ENCODE data around the gene REX1BD.
"Not testable (repeated sequence)": the region's sequence is repeated elsewhere in the genome, so short reads cannot be mapped to it uniquely, and the experiment has no call there.

The REX1BD gene

DNA sequence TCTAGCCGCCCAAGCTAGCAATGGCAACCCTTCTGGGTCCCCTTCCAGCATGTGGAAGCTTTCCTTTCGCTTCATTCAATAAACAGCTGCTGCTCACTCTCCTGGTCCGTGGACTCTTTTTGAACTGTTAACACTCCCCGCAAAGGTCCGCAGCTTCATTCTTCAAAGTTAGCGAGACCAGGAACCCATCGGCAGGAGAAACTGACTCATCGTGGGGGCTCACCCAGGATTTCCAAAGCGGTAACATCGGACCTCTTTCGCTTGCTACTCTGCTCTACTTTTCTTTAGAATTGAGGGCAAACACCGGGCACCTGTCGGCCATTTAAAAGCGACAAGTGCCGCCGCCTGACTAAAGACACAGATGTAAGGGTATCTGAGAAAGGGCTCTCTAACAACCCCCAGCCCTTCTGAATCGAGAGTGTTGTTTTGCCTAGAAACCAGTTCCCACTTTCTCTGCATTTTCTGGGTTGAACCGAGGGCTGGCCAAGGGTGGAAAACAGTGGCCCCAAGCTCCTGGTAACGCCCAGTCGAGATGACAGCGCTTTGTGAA lies 11.2 kb upstream of the REX1BD start:
- no peak for DNase-seq (ENCODE audit: low read depth, low spot score)

DNA sequence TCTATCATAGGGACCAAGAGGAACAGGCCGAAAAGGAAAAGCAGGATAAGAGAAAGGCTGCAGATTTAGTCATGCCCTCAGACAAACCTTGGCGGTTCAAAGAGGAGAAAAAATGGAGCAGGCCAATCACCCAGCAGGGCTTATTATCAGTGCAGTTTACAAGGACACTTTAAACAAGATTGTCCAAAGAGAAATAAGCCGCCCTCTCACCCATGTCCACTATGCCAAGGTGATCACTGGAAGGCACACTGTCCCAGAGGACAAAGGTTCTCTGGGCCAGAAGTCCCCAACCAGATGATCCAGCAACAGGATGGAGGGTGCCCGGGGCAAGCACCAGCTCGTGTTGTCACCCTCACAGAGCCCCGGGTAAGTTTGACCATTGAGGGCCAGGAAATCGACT lies 8.3 kb upstream of the REX1BD start:
- no peak for DNase-seq (ENCODE audit: low read depth, low spot score)

DNA sequence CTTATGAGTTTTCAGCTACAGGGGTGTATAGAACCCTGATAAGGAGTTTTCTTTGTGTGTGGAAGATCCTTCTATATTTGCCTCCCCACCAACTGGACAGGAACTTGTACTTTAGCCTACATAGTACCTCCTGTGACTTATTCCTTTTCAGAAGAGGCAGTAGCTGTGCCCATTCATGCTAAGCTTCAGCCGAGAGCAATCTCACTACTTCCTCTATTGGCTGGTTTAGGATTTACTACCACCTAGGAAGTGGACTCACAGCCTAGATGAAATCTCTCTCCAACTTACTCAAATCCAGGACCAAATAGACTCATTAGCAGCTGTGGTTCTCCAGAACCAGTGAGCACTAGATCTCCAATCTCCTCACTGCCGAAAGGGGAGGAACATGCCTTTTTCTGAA lies 2.3 kb upstream of the REX1BD start:
- DNase-seq (ENCODE audit: low read depth, low spot score) = no peak

DNA sequence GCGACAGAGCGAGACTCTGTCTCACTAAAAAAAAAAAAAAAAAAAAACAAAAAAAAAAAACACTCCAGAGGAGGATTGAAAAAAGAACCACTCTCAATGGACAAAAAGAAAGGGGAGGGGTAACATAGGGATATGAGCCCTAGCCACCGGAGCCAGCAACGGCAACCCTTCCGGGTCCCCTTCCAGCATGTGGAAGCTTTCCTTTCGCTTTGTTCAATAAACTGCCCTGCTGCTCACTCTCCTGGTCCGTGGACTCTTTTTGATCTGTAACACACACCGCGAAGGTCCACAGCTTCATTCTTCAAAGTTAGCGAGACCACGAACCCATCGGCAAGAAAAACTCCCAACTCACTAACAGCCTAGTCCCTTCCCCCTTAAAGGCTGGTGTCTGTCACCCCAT lies 1.0 kb upstream of the REX1BD start:
- no peak for DNase-seq (ENCODE audit: low read depth, low spot score)

DNA sequence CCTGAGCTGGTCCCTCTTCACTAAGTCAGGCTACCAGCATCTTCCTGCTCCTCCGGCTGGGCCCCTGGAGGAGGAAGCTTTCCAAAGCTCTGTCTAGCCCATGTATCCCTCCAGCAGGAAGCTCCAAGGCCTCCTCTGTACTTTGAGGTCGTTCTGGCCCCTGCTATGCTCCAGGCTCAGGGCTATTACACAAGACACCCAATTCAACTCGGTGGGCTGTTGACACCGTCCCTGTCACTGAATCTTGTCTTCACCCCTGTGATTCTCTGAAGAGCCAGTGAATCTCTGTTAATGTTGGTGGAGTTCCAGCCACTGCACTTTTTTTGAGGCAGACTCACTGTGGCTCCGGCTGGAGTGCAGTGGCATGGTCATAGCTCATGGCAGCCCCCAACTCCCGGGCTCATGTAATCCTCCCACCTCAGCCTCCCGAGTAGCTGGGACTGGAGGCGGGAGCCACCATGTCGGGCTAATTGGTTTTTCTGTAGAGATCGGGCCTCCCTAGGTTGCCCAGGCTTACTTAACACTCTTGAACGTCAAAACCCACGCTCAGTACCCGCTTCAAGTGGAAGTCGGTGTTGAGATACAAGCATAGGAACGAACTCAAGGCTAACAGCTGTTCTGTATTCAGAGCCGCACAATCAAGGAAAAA lies 512 bp upstream of the REX1BD start:
- no peak for DNase-seq (ENCODE audit: low read depth, low spot score)

DNA sequence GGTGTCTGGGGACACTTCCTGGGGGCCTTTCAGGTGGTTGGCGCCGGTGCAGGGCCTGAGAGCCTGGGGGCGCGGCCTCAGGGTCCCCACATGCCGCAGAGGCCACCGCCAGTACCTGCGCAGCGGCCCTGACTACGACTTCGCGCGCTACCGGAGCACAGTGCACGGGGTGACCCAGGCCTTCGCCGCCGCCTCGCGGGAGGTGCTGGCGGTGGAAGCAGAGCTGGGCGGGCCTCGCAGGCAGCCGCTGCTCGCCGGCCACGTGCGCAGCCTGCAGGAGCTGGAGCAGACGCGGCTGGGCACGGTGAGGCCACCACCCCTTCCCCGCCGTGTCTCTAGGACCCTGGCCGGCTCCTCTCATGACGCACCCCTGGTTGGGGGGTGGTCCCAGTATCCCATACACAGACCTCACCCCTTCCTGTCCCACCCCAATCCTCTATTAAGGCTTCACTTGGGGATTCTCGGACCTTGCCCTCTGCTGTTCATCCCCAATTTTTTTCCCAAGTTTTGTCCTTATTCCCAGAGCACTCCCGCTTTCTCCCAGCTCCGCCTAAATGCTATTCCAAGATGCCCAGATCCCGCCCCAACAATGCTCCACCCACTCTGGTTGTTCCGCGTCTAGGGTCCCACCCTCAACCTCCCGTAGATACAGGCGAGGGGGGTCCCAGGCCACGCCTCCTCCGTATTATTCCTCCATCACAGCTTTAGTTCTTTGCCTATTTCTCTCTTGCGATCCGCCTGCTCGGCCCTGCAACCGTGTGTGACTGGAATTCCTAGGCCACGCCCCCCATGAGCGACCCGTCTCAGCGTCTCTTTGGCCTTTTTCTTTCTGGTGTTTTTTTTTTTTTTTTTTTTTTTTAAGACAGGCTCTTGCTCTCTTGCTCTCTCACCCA lies 1.0 kb downstream of the REX1BD start:
- peak; percentile 92 for DNase-seq (ENCODE audit: low read depth, low spot score)

DNA sequence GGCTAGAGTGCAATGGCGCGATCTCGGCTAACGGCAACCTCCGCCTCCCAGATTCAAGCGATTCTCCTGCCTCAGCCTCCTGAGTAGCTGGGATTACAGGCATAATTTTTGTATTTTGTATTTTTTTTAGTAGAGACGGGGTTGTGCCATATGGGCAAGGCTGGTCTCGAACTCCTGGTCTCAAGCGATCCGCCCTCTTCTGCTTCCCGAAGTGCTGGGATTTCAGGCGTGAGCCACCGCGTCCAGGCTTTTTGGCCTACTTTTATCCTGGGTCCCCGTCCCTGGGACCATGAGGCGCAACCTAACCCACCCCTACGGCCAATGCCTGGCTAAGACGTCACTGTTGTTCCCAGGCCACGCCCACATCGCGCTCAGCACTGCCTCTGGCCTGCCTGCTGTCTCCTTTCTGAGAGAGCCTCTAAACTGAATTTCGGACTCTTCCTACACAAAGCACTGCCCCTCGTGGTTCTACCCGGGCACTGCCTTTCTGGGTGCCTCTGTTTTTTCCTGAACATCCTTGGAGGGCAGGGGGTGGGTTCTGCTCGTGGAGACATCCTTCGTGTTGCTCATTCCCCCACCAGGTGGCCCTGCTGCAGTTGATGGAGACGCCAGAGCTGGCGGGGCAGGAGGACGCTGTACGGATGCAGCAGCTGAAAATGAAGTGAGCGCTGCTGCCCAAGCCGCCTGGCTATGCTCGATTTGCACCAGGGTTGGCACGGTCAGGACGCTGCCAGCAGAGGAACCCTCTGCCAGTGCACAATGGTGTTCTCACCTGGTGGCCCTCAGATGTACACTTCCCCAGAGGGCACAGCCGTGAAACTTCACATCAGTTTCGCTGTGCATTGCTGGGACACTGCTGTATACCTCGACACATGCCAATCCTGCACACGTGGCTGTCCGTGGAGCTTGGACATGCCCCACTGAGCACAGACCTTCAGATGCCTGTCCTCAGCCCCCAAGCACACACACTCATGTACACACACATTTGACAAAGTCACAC lies 2.0 kb downstream of the REX1BD start:
- peak; percentile 99 for DNase-seq (ENCODE audit: low read depth, low spot score)

DNA sequence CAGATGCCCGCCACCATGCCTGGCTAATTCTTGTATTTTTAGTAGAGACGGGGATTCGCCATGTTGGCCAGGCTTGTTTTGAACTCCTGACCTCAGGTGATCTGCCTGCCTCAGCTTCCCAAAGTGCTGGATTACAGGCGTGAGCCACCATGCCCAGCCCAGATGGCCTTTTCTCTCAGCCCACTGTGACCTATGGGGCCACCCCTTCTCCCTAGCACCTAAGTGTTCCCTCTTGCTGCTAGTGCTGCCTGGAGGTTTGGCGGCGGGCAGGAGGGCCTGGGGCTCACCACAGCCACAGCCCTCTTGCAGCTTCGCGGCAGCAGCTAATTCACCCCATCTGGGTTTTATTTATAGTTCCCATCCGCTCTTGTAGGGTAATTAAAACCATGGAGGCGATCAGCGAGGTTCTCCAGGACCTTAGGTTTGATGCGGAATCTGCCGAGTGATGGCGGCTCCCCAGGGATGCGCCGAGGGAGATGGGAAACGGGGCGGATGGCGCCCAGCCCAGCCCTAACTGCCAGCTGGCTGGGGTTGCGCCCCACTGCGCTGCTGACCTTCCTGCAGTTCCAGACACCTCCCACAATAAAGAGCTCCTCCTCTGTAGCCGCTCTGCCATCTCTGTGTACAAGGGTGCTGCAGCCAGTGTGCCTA lies 3.3 kb downstream of the REX1BD start:
- DNase-seq (ENCODE audit: low read depth, low spot score) = no peak

DNA sequence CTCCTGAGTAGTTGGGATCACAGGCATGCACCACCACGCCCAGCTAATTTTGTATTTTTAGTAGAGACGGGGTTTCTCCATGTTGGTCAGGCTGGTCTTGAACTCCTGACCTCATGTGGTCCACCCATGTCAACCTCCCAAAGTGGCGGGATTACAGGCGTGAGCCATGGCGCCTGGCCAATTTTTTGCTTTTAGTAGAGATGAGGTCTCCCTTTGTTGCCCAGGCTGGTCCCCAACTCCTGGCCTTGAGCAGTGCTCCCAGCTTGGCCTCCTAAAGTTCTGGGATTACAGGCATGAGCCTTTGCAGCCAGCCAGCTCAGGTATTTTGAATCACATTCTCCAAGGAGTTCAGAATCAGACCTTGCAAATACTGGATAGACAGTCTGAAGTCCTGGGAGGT lies 4.1 kb downstream of the REX1BD start:
- not testable (repeated sequence) for DNase-seq (ENCODE audit: low read depth, low spot score)

DNA sequence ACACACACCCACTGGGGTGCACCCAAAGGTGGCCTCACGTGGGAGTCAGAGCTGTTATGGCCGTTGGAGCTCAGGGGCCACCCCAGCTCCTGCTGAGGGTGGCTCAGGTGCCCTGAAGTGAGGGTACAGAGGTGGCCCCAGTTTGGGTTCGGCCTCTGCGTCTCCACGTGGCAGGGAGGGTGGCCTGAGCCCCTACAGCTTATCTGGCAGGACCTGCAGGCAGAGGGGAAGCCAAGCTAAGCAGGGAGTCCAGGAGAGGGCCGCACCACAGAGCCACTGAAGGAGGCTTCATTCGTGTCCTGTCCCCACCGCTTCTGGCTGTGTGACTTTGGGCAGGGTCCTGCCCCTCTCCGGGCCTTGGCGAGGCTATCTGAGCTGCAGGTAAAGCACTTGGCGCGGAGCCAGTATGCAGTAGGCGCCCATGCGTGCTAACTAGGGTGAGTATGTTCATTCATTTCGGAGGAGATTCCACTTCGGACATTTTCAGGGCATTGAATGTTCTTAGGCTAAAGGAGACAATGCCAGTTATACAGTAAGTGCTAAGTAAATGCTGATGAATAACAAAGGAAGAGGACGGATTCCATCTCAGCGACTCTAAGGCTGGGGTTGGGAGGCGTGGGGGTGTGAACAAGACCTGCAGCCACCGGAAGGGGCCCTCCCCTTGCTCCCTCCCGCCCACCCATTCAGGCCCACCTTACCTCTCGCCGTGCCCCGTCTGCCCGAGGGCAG lies 4.9 kb downstream of the REX1BD start:
- DNase-seq (ENCODE audit: low read depth, low spot score) = peak; percentile 63

DNA sequence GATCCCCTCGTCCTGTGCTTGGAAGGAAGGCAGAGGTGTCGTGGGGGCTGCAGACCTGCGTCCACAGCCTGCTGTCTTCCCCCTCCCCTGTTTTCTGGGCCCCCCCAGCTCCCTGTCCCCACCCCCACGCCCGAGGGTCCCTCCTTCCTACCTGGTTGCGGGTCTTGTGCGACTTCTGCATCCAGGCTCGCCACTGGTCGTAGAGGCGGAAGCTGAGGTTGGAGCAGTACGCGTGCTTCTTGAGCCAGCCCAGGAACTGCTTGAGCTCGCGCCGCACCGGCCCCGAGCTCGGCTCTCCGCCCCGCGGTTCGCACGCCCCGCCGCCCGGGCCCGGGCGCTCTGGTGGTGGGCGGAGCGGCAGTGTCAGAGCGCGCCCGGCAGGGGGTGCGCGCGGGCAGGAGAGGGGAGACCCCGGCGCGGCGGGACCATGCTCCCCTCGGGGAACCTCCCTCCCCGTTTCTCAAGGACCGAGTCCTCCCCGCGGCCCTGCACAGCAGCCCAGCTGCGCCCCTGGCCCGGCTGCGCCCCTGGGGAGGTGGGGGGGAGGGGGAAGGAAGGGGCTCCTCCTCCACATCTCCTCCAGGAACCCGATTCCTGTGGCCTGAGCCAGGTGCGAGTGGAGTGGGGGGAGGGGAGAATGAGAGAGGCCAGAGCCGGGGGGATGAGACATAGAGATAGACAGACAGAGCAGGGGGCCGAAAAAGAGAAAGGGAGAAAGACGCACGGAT lies 5.7 kb downstream of the REX1BD start:
- DNase-seq (ENCODE audit: low read depth, low spot score) = peak; percentile 84

DNA sequence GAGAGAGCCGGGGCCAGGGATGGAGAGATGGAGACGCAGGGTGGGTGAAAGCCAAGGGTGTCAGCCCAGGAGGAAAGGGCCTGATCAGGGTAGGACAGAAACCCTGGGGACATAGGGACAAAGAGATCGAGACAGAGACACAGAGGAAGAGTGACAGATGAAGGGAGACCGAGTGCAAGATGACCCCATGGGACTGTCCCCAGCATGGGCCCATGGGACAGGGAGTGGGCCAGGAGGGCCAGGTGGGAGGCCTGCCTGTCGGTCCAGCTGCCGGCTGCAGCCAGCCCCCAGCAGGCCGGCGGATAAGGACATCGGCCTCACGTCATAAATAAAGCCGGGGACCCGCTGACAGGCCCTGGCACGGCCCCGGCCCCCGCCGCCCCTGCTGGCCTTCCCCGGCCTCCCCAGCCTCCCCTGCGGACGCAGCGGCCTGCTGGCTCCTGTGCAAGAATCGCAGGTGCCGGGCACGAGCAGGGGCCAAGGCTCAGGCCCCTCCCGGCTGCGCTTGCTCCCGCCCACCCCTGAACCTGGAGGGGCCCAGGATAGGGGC lies 6.3 kb downstream of the REX1BD start:
- no peak for DNase-seq (ENCODE audit: low read depth, low spot score)

DNA sequence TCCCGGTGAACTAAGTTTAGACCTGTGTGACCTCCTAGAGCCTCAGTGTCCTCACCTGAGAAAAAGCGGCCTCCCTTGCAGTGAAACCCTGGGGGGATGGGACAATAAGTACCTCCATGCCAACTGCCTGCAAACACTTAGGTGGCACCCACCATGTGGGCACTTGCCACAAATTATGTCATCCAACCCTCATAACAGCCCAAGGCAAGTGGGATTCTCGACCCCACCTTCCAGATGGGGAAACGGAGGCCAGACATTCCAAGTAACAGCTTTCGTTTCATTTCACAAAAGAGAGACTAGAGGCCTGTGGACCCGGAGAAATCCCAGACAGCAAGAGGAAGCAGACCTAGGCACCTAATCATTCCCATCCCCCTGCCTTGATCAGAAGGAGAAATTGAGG lies 6.9 kb downstream of the REX1BD start:
- no peak for DNase-seq (ENCODE audit: low read depth, low spot score)

DNA sequence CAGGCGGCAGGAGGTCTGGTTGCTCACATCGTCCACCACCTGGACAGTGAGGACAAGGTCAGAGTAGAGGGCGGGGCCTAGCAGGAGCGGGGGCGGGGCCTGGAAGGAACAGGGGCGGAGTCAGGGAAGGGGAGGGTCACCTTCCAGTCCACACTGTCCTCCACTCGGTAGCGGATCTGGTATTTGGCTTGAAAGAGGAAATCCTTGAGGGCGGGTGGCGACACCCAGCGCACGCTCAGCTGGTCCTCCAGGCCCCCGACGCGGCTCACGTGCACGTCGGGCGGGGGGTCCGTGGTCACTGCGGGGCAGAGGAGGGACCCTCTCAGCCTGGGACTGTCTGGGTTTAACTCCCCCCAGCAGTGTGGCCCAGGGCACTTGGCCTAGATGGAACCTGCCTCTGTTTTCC lies 8.2 kb downstream of the REX1BD start:
- peak; percentile 80 for DNase-seq (ENCODE audit: low read depth, low spot score)

DNA sequence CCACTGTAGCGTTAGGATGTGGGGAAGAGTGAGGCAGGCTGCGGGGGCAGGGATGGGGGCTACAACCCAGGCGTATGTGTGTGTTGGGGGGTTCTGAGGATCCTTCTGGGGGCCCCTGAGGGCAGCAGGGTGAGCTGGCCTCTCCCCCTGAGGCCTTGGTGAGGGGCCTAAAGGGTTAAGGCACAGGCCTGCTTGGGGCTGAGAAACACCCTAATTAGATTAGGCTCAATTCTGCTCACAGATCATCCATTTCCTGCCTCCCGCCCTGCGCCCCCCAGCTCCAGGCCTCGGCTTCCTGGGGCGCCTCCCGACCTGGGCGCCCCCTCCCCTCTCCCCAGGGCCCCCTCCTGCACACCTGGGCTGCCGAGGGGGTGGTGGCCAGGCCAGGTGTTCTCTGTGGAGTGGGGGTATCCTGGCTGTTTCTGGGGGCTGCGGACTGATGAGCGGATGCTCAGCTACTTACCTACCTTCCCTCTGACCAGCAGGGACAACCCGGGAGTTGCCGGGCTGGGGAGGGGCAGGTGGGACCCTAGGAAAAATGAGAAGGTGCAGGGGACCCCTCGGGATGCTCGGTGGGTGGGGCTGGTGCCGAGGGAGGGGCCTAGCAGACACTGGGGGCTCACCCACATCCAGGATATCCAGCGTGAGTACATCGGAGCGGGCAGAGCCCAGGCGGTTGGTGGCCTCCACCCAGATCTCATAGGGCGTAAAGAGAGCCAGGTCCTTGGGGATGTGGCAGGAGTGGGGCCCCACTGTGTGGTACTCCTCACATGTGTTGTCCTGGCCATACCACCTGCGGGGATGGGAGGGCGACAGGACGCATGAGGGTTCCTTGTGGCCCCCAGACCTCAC lies 9.4 kb downstream of the REX1BD start:
- no peak for DNase-seq (ENCODE audit: low read depth, low spot score)

DNA sequence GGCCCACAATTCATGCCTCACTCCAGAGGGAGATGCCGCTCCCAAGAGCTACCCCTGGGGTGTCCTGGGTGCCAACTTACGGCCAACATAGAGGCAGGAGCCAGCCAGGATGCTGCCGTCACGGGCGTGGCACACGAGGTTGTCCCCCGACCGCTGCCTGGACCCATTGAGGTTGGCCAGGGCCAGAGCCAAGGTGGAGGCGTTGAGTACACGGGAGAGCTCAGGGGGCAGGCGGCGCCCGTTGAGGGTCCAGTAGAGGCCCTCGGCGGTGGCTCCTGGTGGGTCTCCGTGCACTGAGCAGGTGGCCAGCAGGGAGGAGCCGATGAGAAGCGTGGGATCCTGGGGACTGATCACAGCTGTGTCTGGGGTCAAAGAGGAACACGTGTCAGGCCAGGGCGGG lies 10.9 kb downstream of the REX1BD start:
- no peak for DNase-seq (ENCODE audit: low read depth, low spot score)

DNA sequence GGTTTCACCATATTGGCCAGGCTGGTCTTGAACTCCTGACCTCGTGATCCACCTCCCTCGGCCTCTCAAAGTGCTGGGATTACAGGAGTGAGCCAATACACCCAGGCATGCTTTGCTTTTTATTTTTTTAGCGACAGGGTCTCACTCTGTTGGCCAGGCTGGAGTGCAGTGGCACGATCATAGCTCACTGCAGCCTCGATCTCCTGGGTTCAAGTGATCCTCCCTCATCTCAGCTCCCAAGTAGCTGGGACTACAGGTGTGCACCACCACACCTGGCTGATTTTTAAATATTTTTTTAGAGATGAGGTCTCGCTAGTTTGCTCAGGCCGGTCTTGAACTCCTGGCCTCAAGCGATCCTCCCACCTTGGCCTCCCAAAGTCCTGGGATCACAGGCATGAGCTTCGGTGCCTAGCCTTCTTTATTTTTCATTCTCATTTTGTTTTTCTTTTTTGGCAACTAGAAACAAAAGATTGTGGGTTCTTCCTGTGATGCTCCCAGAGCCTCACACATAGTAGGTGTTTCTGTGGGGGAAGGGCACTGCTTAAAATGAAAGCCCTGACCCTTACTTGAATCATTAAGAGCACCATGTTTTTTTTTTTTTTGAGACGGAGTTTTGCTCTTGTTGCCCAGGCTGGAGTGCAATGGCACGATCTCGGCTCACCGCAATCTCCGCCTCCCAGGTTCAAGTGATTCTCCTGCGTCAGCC lies 12.2 kb downstream of the REX1BD start:
- DNase-seq (ENCODE audit: low read depth, low spot score) = not testable (repeated sequence)

DNA sequence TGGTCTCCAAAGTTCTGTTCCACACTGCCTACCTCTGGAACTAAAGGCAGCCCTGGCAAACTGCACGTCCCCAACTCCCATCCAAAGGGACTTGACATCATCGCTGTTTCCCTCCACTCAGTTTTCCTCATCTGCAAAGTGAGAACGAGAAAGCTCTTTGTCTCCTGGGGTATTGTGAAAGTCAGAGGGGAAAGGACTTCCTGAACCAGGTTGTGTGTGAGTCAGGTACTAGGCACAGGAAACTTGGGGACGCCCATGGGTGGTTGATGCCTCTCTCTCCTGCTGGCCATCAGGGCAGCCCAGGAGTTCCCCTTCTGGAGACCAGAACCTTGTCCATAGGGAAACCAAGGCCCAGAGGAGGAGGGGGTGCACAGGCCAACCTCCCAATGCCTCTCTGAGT lies 13.3 kb downstream of the REX1BD start:
- DNase-seq (ENCODE audit: low read depth, low spot score) = no peak
